Psoas muscle (tissue), 8 donors: ENCODE results near the gene TNFSF9. TPM values are rescaled to one million over a fixed set of nuclear protein-coding genes. Genes with fewer than 3 reads are reported as not detected.

ENCODE experiments used
- ATAC-seq, 4 donors: fragments of 200-7000 bp; cut with Tn5 transposase; one replicate each; pipeline ENCODE4 v1.9.1; 2020; ENCODE audit warnings: moderate library complexity in 3 of 4, mild to moderate bottlenecking in 2 of 4
- DNase-seq, 2 donors: peaks; one replicate each; pipeline ENCODE4 v3.0.0-alpha.2; 2020
- H3K27ac ChIP-seq: fragments of 200-600 bp; one replicate; pipeline ENCODE4 v1.8.0; 2022
- H3K27me3 ChIP-seq, 3 donors: fragments of 200-600 bp in 1 of 3; one replicate each; pipeline versions ENCODE4 v1.6.1 to v1.8.0; 2013 to 2022; ENCODE audit warnings: low read length in 2 of 3, mild to moderate bottlenecking in 2 of 3, moderate library complexity in 1 of 3; ENCODE audit not compliant: insufficient read depth in 3 of 3
- H3K36me3 ChIP-seq, 2 donors: fragments of 200-600 bp in 1 of 2; one replicate each; pipeline versions ENCODE4 v1.6.1 to v1.8.0; 2013 to 2022; ENCODE audit warnings: low read depth in 1 of 2, mild to moderate bottlenecking in 1 of 2, moderate library complexity in 1 of 2; ENCODE audit not compliant: insufficient read depth in 1 of 2
- H3K4me1 ChIP-seq: fragments of 200-600 bp; one replicate; pipeline ENCODE4 v1.8.0; 2022
- H3K4me3 ChIP-seq: fragments of 200-600 bp; one replicate; pipeline ENCODE4 v1.8.0; 2022; ENCODE audit warnings: mild to moderate bottlenecking
- H3K9me3 ChIP-seq: fragments of 200-600 bp; one replicate; pipeline ENCODE4 v1.8.0; 2022
- CTCF ChIP-seq: fragments of 200-600 bp; IDR thresholded peaks from one replicate; pipeline ENCODE4 v1.8.0; 2022; ENCODE audit warnings: antibody characterized with exemption
- WGBS, 3 donors: extraction: QIAGEN DNeasy Blood & Tissue Kit; methylation state at CpG; one replicate each; pipeline versions ENCODE4 v1.1.6 to v1.1.7; 2013; 5-methylcytosine and 5-hydroxymethylcytosine counted together
- intact Hi-C, 2 donors: fragments of 100-400 bp; cut with DNase I; formaldehyde crosslinking; loops; one replicate each; pipeline versions ENCODE4 v1.11.0 to v1.14.2; 2022
- polyA plus RNA-seq, 3 donors: library from polyadenylated mRNA; stranded (reverse); fragments of 200-250 nt; gene quantifications; one replicate each; pipeline ENCODE4 v1.2.3, GENCODE V29; 2013
- total RNA-seq, 4 donors: library from RNA; stranded (reverse); fragmentation: NEBNext Ultra II Directional in 2 of 4; extraction: Animal tissue kit (Norgen Biotek cat#: 25700) in 2 of 4; gene quantifications; one replicate each; pipeline versions ENCODE4 v1.2.1 to v1.2.4, GENCODE V29; 2021 to 2023
- donor health status: healthy with polysubstance abuse.
- donor health status: DM: no; HTN: no; CAD: no; lungs with moderate emphysema.
- donor health status: Bipolar disorder and iron deficiency.
- donor health status: healthy.
- donor health status: DM: yes; HTN: yes; CAD: no.
- donor health status: DM: no; HTN: no; CAD: no.
- donor health status: DM: no; HTN: no; CAD: no.
- donor health status: DM: yes; HTN: yes; CAD: no.

The TNFSF9 gene
- total and polyA plus RNA-seq, 7 donors = 0.25 to 1.9 (median 0.62) TPM; not detected in 1

- DNase-seq (no peak), ATAC-seq (no peak)
- Histone ChIP-seq H3K9me3 (no peaks in the 10 kb centered on the region), H3K36me3 (no peaks in the 10 kb centered on the region), H3K27me3 (peaks cover 0 to 22% (median 15%) of the 10 kb centered on the region in 3 donors), H3K4me1 (peaks cover 7% of the 10 kb centered on the region), H3K4me3 (no peak overlapping the region), H3K27ac (no peak overlapping the region)
- 50 to 57% (median 55%) methylated on average over 40 of the region's 40 CpGs for WGBS, 3 donors
- no peak for TF ChIP-seq CTCF
- intact Hi-C loops = loop anchor here in 1 of 2 donors (5.0 to 10.0 kb wide), 2 partner anchors 203 to 330 kb away; partner anchors contain the start of genes GPR108 and TRIP10
Measured at GRCh38 chr19:6534451-6535093, 3.7 kb downstream of the TNFSF9 start.

DNA sequence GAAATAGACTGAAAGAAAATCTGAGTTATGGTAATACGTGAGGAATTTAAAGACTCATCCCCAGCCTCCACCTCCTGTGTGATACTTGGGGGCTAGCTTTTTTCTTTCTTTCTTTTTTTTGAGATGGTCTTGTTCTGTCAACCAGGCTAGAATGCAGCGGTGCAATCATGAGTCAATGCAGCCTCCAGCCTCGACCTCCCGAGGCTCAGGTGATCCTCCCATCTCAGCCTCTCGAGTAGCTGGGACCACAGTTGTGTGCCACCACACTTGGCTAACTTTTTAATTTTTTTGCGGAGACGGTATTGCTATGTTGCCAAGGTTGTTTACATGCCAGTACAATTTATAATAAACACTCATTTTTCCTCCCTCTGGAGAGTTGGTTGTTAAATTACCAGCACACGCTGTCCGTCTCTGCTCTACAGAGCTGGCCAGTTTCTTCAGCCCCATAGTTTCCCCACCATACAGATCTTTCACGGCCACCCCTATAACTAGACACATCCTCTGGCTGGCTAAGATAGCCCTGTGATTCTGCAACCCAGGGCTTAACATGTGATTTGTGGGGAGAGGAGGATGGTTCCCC, 4.8 kb downstream of the TNFSF9 start:
- Histone ChIP-seq H3K36me3 (no peaks in the 10 kb centered on the region), H3K4me1 (peaks cover 7% of the 10 kb centered on the region), H3K27me3 (peaks cover 0 to 19% (median 15%) of the 10 kb centered on the region in 3 donors), H3K9me3 (no peaks in the 10 kb centered on the region), H3K4me3 (no peak overlapping the region), H3K27ac (no peak overlapping the region)
- no peak for TF ChIP-seq CTCF
- intact Hi-C loops = loop anchor here in 1 of 2 donors (10.0 kb wide), 1 partner anchor 329 kb away; no protein-coding TSS in a partner anchor
- DNase-seq = no peak
- 84 to 92% (median 87%) methylated on average over 10 of the region's 10 CpGs for WGBS, 3 donors
- ATAC-seq = no peak

- intact Hi-C loops = loop anchor here in 1 of 2 donors (10.0 kb wide), 1 partner anchor 325 kb away; no protein-coding TSS in a partner anchor
- Histone ChIP-seq H3K27ac (no peak overlapping the region), H3K4me3 (no peak overlapping the region), H3K4me1 (no peaks in the 10 kb centered on the region), H3K27me3 (peaks cover 0 to 4% (median 0%) of the 10 kb centered on the region in 3 donors), H3K36me3 (no peaks in the 10 kb centered on the region), H3K9me3 (no peaks in the 10 kb centered on the region)
- DNase-seq = no peak
- no peak for TF ChIP-seq CTCF
- WGBS, 3 donors = 80 to 85% (median 84%) methylated on average over 6 of the region's 6 CpGs
- no peak for ATAC-seq
Measured at GRCh38 chr19:6539514-6539913, 8.7 kb downstream of the TNFSF9 start.

DNA sequence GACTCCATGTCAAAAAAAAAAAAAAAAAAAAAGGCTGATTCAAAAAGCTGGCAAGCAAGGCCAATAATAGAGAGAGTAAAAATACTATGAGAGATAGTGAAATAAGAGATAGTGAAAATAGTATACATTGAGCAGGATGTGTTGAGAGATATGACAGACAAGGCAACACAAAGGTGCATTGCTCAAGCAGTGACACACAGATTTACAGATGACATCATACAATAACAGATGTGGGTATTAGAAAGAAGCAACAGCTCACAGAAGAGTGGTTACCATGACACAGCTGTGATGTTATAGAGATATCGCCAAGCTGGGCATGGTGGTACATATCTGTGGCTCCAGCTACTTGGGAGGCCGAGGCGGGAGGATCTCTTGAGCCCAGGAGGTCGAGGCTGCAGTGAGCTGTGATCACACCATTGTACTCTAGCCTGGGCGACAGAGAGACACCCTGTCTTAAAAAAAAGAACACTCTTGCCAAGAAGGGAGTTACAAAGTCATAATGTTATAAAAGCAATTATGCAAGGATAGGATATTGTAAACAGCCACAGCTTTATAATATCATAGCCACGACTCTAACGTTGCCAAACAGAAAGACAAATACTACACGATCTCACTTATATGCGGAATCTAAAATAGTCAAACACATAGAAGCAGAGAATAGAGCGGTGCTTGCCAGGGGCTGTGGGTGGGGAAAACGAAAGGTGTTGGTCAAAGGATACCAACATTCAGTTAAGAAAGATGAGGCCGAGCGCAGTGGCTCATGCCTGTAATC, 10.3 kb downstream of the TNFSF9 start:
- DNase-seq (no peak), ATAC-seq (no peak)
- no peak overlapping the region for H3K27ac ChIP-seq
- intact Hi-C loops = no loop called here
- H3K4me3 ChIP-seq = no peak overlapping the region
- no peaks in the 10 kb centered on the region for H3K4me1 ChIP-seq
- no peaks in the 10 kb centered on the region for H3K36me3 ChIP-seq
- TF ChIP-seq CTCF = no peak
- H3K9me3 ChIP-seq = no peaks in the 10 kb centered on the region
- H3K27me3 ChIP-seq = no peaks in the 10 kb centered on the region
- WGBS, 3 donors = 72 to 78% (median 75%) methylated on average over 13 of the region's 13 CpGs
